PC-9 (cell line): ENCODE measurements around the gene INPP5A.

Experiments used
- EZH2 ChIP-seq: fragments of 200-600 bp; sonication (generic); IDR thresholded peaks from 2 replicates; pipeline ENCODE4 v1.8.0; 2017; ENCODE audit warnings: antibody characterized with exemption, low read depth
- TF ChIP-seq, protein P1 (sequence below): fragments of 200-600 bp; sonication (generic); conservative IDR thresholded peaks from 2 replicates; pipeline ENCODE4 v1.6.1; 2017; ENCODE audit warnings: mixed run types, antibody characterized with exemption, mild to moderate bottlenecking, moderate library complexity

DNA sequence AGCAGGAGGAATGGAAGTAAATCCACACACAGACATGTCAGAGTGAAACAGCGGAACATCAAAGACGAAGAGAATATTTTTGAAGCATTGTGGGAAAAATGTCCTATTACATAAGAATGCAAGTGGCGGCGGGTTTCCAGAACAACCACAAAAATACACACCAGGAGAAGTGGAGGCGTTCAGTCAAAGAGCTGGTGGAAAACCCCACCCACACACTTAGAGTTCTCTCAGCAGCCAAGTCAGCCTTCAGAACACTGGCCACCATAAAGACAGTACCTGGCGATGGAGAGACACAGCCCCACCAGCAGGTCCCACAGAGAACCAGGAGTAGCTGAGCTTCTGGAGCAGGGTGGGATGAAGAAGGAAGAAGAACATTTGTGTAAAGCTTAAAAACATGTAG lies 224.7 kb downstream of the INPP5A start:
- TF ChIP-seq, protein P1, sequence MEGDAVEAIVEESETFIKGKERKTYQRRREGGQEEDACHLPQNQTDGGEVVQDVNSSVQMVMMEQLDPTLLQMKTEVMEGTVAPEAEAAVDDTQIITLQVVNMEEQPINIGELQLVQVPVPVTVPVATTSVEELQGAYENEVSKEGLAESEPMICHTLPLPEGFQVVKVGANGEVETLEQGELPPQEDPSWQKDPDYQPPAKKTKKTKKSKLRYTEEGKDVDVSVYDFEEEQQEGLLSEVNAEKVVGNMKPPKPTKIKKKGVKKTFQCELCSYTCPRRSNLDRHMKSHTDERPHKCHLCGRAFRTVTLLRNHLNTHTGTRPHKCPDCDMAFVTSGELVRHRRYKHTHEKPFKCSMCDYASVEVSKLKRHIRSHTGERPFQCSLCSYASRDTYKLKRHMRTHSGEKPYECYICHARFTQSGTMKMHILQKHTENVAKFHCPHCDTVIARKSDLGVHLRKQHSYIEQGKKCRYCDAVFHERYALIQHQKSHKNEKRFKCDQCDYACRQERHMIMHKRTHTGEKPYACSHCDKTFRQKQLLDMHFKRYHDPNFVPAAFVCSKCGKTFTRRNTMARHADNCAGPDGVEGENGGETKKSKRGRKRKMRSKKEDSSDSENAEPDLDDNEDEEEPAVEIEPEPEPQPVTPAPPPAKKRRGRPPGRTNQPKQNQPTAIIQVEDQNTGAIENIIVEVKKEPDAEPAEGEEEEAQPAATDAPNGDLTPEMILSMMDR, result no peak
- TF ChIP-seq EZH2, result no peak
